NCI-H524 treated with DMSO at 0.1 percent for 48 hours (cell line): ENCODE measurements around the gene CCM2.

Experiments used
- DNase-seq: peaks from one replicate; lab custom pipeline; 2025; lab: John Stamatoyannopoulos, UW

The CCM2 gene

DNA sequence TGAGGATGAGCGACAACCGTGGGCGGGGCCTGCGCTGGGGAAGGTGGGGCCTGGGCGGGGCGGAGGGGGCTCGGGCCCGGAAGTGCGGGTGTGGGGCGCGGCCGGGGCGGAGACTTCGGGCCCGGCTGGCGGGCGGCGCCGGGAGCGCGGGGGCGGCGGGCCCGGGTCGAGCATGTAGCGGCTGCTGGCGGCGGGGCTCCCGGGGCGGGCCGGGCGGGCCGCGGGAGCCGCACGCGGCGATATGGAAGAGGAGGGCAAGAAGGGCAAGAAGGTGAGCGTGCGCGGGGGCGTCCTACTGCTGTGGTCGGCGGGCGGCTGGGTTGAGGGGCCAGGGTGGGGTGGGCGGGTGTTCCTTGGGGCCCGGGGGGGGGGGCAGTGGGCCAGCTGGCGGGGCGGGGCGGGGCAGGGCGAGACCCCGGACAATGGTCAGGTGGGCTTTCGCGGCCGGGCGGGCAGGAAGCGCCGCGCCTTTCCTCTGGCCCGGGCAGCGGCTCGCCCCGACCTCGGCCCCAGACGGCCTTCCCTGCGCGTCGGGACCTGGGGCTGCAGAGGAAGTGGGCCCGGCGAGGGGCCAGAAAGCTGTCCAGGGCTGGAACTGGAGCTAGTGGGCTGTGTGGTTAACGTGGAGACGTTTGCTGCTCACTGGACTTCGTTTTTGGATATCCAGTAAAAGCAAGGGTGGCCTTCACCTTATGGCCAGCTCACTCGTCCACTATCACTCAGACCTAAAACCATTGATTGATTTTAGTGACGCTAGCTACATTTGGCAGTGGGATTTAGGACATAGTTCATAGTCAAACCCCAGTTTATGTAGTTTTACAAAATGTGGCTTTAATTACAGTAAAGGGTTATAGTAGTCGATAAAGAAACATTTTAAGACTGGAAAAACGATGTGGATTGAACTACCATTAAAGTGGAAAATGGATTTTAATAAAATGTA, at the start of gene CCM2:
TSS of gene CCM2 (plus strand) at position 109 of the 940 bp plus-strand sequence. CDS start at position 242, 133 bp downstream.
- no peak for DNase-seq

DNA sequence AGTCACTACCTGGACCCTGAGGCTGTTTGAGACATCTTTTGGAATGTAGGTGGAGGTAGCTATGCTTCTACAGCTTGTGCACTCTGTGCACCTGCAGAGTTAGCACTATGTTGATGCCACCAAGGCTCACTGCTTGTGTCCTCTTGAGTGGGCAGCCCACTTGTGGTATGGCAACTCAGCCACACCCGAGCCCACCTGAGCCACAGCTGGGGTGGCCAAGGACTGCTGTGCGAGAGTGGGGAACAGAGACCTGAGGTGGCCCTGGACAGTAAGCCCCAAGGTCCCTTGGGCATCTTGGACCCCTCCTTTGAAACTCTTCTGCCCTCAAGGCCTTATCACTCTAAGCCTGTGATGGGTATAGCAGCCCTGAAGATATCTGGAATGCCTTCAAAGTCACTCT, 46.8 kb upstream of the CCM2 start:
- DNase-seq, result no peak

DNA sequence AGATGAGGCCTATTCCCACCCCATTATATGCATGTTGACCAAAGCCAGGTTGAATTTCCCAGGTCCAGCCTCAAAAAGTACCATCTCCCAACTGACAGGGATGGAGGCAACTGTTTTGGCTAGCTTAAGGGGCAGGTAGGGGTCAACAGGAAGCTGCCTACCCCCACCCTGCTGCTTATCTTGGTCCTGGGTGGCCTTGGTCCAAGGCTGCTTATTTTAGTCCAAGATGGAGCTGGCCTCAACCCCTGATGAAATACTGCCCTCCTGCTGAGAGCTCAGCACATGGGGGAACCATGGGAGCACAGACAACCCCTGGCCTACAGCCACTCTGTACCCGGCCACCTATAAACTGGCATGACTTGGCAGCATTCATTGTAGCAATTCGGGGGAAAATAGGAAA, 44.3 kb upstream of the CCM2 start:
- DNase-seq, result no peak

DNA sequence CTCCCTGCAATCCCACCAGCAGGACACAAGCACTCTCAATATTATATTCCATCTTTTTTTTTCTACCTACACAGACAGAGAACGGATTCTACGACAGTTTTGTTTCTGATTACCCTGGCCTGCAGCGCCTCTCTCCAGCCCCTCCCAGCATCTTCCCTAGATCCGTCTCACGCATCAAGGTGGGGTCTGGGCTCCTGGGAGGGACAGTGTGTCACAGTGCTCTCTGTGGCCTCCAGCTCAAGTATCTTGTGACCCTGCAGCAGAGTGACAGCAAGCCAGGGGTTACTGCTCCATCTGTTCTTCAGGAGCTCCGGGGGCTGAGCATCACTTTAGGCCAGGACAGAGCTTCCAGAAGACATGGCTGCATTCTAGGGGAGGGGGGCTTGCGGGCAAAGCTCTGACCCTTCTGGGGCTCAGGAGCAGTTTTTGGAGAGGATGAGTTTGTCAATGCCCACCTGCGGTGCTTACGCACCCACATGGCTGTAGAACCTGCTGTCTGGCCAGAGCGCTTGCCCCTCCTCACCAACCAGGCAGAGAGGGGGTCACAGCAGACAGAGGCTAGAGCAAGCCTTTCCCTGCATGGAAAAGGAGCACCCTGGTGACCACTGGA, 43.7 kb upstream of the CCM2 start:
- no peak for DNase-seq

DNA sequence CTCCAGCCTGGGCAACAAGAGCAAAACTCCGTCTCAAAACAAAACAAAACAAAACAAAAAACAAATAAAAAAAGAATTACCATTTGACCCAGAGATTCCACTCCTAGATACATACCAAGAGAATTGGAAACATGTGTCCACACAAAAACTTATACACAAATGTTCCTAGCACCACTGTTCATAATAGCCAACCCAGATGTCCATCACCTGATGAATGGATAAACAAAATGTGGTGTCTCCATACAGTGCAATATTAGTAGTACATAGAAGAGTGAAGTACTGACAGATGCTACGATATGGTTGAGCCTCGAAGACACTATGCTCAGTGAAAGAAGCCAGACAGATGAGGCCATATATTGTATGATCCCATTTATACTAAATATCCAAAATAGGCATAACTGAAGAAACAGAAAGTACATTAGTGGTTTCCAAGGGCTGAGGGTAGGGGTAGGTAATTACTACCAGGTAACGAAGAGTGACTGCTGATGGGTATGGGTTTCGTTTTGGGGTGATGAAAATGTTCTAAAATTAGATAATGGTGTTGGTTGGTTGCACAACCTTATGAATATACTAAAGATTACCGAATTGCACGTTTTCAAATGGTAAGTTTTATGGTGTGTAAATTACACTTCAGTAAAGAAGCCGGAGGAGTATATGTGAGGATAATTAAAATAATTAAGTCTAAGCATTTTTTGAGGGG, 41.2 kb upstream of the CCM2 start:
- DNase-seq, result no peak

DNA sequence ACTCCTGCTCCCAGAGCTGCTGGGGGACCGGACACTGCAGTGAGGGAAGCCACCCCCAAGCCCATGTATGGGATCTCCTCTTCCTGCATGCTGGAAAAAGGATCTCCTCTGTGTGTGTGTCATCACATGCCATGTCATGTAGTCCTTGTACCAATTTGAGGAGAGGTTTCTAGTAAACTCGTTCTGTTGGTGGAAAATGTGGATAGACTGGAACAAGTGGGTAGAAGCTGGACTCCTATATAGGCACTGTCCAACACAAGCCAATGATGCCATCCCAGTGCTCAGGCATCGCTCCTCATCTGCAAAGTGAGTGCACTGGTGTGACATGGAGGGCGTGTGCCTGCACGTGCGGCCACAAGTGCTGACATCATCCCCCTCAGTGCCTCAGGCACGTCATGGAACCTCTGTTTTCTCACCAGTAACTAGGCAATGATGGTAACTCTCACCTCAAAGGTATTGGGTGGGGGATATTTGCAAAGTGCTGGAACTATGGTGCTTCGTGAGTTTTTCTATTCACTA, 40.5 kb upstream of the CCM2 start:
- no peak for DNase-seq

DNA sequence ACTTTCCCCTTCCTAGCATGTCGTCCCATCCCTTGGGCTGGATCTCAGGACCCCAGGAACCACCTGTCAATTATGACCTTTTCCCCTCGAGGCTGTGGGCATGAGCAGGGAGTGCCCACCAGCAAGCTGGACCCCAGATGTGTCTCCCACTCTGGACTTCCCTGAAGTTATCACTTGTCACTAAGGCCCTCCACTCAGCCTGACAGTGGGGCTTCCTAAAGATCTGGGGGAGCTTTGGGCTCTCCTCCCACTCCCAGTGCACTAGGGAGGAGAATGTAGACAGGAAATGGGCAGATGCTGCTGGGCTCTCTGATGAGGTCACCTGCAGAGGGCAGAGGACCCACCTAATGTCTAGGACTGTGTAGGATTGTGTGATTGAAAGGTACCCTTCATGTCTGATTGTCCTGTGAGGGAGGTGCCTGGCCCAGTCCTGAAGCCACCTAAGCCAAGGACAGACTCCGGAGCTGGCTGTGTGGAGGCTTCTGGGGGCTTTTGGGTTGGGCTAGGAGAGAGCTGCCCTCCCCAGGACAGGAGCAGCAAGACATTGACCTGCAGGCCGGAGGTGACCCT, 39.9 kb upstream of the CCM2 start:
- DNase-seq, result no peak

DNA sequence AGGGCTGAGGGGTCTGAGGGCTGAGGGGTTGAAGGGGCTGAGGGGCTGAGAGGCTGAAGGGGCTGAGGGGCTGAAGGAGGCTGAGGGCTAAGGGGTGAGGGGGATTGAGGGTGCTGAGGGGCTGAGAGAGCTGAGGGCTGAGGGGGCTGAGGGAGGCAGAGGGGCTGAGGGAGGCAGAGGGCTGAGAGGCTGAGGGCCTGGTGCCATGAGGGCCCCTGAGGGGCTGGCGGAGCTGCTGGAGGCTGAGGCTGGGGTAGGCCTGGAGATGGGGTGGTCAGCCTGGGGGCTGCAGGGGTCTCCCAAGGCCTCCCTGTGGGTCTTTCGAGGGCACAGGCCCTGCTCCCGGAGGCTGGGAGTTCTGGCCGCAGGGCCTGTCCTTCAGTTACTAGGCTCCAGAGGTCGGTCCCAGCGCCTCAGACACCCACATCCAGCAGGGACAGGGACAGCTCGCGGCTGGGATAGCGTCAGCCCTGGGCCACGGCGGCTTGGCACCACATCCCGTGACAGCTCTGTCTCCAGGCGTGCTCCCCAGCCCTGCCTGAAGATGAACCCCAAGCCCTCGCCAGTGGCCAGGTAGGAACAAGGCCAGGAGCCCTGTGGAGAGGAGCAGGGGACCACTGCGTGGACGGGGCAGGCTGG, 38.0 kb upstream of the CCM2 start:
- no peak for DNase-seq

DNA sequence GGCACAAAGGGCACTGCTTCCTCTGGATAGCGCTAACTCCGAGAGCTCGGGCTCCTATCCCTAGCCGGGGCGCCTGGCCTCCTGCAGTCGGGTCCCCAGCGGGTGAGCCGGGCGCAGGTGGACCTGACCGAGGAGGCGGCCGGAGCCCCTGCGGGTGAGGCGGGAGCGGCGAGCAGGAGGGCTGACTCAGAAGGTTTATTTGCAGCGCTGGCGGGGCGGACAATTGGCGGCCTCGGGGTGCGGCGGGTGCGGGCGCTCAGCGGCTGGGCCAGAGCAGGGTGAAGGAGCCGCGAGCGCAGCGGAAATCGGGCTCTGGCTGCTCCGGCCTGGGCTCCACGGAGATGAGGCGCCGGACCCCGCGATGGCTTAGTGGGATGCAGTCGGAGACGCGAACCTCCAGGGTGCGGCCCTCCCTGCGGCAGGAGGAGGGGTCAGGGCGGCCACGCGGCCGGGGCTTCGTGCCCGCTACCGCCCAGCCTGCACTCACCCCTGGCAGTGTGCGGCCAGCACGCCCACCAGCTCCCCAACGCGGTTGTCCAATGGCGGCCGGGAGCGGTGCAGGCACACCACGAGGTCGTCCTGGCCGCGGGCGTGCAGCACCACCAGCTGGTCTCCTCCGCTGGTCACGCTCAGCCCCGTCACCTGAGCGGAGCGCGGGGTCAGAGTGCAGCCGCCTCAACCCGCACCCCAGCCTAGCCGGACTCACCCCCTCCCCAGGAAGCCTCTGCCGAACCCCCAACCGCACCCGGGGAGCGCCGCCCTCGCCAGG, 37.3 kb upstream of the CCM2 start:
- no peak for DNase-seq

DNA sequence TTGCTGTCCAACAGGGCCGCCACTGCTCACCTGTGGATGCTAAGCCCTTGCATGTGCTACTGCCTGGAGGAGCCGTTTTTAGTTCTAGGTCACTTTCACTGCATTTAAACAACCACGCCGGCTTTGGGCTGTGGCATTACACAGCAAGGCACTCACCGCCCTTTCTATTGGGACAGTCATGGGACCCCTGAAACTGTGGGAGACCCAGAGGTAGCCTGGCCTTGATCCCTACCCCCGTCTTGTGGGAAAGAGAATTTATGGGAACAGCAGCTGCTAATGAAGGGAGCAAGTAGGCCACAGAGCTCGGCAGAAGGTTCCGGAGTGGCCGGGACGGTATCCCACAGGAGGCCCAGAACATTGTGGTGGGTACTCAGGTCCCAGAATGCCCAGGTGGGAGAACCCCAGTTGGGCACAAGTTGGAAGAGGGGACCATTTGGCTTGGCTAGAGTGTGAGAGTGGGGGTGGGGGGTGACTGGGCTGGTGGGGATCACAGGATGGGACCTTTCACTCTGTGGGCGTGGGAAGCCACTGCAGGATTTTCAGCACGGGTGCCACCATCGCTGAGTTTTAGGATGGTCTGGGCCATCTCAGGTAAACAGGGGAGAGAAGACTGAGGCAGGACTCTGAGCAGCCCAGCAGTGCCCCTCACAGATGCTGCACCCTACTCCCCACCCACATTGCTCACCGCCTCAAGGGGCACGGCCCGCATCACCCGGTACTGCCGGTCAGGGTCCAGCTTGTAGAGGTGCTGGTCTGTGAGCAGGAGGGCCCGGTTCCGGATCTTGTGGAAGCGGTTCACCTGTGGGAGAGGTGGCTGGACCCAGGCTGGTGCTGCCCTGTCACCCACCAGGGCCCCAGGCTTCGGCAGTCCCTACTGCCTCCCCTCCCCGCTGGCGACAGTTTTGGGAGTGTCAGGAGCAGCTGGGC, 36.4 kb upstream of the CCM2 start:
- DNase-seq, result no peak

DNA sequence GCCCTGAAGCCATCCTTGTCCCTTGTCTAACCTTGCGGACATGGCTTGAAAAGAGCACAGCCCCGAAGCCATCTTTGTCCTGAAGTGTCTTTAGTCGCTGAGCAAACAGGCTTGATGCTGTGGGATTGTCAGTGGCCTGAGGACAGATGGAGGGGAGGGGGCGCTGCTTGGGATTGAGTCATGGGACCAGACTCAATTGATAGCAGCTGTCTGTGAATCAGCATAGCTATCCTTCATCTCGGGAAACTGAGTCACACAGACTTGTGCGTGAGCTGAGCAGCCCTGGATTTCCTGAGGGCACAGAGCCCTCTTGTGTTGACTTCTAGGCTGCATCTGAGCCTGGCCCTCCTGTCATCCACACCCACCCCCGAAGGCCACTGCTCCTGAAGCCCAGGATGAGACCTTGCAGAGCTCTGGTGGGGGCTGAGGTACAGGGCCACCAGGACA, 35.6 kb upstream of the CCM2 start:
- no peak for DNase-seq

DNA sequence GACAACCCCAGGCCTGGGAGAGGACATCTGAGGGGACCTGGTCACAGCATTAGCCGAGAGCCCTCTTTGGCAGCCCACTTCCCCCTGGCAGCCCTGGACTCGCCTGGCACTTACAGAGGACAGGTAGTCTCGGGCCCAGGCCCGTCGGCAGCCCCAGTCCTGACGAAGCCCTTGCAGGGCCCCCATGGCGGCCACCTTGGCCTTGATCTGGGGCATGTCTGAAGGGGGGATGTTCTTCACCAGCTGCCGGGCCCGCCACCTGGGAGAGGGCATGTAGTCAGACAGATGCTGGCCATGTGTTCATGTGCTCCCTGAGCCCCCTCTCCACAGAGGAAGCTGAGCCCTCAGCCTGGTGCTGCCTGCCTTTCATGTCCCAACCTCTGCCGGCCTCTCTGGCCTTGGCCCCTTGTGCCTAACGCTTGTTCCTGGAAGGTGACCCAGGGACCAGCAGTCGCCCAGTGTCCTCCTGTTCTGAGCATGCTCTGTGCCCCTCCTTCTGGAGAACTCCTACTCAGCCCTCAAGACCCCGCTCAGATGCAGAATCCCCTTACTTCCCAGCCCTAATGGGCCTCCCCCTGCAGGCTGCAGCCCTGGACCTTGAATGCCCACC, 35.1 kb upstream of the CCM2 start:
- no peak for DNase-seq

DNA sequence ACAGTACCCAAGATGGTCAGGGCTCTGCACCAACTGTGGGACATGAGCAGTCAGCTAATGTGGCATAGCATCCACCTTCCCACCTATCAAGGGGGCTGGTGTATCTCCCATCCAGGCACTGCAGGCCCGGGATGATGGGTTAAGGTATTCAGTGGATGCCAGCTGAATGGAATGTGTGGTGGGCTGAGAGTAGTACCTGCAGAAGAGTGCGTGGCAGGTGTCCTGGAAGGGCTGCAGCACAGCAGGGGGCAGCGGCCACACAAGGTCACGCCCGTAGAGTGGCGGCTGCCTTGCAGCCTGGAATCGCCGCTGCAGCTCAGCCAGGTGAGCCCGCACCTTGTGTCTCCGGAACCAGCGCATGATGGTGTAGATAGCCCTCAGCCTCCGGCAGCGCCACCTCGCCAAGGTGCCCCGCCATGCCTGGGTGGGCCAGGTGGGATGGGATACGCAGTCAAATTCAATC, 34.5 kb upstream of the CCM2 start:
- DNase-seq, result no peak

DNA sequence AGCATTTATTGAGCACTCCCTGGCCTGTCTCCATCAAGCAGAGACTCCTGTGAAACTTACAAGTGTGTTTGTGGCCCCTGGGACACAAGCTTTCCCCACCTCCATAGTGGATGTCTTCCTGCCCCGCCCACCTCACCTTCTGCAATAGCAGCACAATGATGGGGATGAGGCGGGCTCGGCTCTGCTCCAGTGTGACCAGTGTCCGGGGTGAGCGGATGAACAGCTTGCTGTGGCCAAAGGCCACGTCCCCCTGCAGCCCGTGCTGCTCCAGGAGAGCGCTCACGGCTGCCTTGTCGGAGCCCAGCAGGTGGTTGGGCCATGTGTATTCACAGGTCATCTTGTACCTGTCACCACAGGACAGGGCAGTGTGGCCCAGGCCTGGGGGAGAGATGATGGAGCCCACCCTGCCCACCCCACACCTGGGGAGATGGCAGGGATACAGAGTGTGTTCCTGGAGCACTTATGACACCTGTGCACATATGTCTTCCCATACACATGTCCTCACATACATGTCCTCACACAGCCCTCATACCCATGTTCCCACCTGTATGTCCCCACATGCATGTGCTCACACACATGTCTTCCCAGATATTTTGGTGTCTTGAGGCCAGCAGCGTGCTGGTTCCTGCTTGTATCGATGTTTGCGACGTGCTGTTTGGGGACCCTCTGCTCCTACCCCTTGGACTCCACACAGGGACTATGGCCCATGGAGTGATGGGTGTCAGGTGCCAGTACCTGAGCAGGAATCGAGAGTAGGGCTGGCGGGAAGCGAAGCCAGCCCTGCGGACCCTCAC, 33.9 kb upstream of the CCM2 start:
- DNase-seq, result no peak

DNA sequence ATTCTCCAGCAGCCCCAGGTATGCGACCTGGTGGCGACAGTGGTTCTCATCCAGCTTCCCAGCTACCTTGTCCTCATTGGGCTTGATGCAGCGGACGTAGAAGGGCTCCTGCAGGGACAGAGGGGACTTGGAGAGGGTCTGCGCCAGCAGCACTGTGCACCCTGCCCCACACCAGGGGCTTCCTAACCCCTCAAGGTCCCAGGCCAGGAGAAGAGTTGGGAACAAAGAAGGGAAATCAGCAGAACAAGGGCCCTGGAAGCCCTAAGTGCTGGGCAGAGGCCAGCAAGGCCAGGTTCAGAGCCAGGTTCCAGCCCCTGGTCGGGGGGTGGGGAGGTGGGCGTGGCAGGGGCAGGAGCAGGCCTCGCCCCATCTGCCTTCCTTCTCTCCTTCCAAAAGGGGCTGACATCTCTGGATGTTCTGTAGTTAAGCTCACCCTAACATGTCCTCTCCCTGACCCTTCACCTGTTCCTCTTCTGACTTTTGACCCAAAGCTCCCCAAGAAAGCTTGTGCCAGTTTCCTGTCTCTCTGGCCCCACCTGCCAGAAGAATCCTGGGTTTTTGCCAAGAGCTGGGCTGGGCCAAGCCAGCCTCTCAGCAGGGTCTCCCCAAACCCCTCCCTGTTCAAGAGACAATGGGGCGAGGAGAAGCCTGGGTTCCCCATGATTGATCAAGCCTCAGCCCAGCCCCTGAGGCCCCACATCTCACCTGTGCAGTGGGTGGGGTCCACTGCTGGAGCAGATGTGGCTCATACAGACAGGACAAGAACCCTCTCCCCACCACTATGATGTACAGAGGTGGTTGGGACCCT, 33.1 kb upstream of the CCM2 start:
- no peak for DNase-seq

DNA sequence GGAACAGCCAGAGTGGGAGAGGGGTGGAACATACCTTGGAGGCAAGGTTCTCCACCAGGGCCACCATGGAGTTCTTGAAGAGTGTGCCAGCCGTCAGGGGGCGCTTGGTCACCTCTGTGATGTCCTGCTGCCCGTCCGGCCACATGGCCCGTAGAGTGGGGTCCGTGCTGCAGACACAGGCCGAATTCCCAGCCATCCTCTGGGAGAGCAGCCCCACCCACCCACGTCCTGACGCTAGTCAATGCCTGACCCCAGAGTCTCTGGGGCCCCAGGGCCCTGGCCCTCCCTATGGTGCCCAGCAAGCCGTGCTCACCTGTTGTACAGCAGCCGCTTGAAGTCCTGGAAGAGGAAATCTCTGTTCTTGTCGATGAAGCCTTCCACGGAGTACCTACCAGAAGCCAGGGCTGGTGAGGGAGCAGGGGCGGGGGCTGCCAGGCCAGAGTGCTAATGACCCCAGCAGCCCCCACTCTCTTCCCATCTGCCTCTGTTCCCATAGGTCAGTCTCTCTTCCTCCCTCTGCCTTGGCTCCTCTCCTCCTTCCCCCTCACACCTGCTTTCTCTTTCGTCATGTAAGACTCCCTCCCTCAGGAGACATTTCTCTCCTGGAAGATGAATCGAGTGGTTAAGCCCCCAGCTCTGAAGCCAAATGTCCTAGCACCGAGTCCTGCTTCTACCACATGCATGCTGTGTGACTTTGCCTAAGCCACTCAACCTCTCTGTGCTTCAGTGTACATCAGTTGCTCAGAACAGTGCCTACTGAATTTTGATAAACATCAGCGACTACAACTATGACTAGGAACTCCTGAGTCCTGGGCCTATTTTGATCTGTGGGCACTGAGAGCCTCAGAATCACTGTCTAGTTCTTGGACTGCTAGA, 32.2 kb upstream of the CCM2 start:
- no peak for DNase-seq
